OCI-LY3 (cell line): ENCODE results near the gene ENTR1.

Experiments
- H2AFZ ChIP-seq: fragments of 200-600, 300-600 bp; shearing (Covaris generic); 2 replicates; pipeline ENCODE4 v1.6.0; 2014; ENCODE audit warnings: antibody characterized with exemption, low read depth, low read length
- H3K27ac ChIP-seq: fragments of 200-600, 300-600 bp; sonication (generic); 2 replicates; pipeline ENCODE4 v1.5.1; 2014; ENCODE audit warnings: mild to moderate bottlenecking, low read length, moderate library complexity, mixed read lengths
- H3K27me3 ChIP-seq: fragments of 200-600, 300-600 bp; sonication (generic); 2 replicates; pipeline ENCODE4 v1.6.1; 2014; ENCODE audit warnings: low read depth, low read length, mixed read lengths
- H3K36me3 ChIP-seq: fragments of 200-600, 300-600 bp; sonication (generic); replicated peaks from 2 replicates; pipeline ENCODE3; 2014; ENCODE audit warnings: low read depth, low read length, mixed read lengths
- H3K4me1 ChIP-seq: fragments of 300-600, 200-600 bp; sonication (generic); 2 replicates; pipeline ENCODE4 v1.6.1; 2014; ENCODE audit warnings: low read length, mixed read lengths
- H3K4me2 ChIP-seq: fragments of 200-600, 300-600 bp; sonication (generic); 2 replicates; pipeline ENCODE4 v1.6.1; 2014; ENCODE audit warnings: low read length, mixed read lengths
- H3K4me3 ChIP-seq: fragments of 300-600, 200-600 bp; sonication (generic); 2 replicates; pipeline ENCODE4 v1.5.1; 2014; ENCODE audit warnings: antibody characterized with exemption, mild to moderate bottlenecking, low read length, moderate library complexity
- H3K79me2 ChIP-seq: fragments of 300-600, 200-600 bp; shearing (Covaris generic); 2 replicates; pipeline ENCODE4 v1.6.1; 2014; ENCODE audit warnings: mild to moderate bottlenecking, low read length, mixed read lengths
- H3K9ac ChIP-seq: fragments of 300-600, 200-600 bp; shearing (Covaris generic); 2 replicates; pipeline ENCODE4 v1.6.0; 2014; ENCODE audit warnings: mild to moderate bottlenecking, low read length, moderate library complexity
- H3K9me3 ChIP-seq: fragments of 200-600, 300-600 bp; shearing (Covaris generic); 2 replicates; pipeline ENCODE4 v1.6.1; 2014; ENCODE audit warnings: low read length, mixed read lengths; ENCODE audit not compliant: insufficient read depth
- H4K20me1 ChIP-seq: fragments of 200-600, 300-600 bp; sonication (generic); 2 replicates; pipeline ENCODE4 v1.6.1; 2016; ENCODE audit warnings: low read length, mixed read lengths; ENCODE audit not compliant: insufficient read depth
- EZH2phosphoT487 ChIP-seq: fragments of 200-600 bp; shearing (Covaris generic); IDR thresholded peaks from 2 replicates; pipeline ENCODE4 v1.6.1; 2018; ENCODE audit warnings: antibody characterized with exemption, mixed run types, low read depth
- TF ChIP-seq, protein P1 (sequence below): fragments of 200-600, 300-600 bp; sonication (generic); IDR thresholded peaks from 2 replicates; pipeline ENCODE4 v1.5.1; 2014; ENCODE audit warnings: antibody characterized with exemption, low read length, low read depth

The ENTR1 gene

GRCh38 chr9:136361754-136362449 is 48.5 kb downstream of the ENTR1 start:
- Histone ChIP-seq H3K4me2 (no peak overlapping the region), H3K4me3 (no peak overlapping the region), H3K36me3 (peaks cover 4% of the 10 kb centered on the region), H2AFZ (no peak overlapping the region), H3K27me3 (no peaks in the 10 kb centered on the region), H3K27ac (no peak overlapping the region), H3K79me2 (no peaks in the 10 kb centered on the region), H3K4me1 (peaks cover 18% of the 10 kb centered on the region), H3K9me3 (no peaks in the 10 kb centered on the region), H3K9ac (no peak overlapping the region), H4K20me1 (no peaks in the 10 kb centered on the region)
- TF ChIP-seq, protein P1, sequence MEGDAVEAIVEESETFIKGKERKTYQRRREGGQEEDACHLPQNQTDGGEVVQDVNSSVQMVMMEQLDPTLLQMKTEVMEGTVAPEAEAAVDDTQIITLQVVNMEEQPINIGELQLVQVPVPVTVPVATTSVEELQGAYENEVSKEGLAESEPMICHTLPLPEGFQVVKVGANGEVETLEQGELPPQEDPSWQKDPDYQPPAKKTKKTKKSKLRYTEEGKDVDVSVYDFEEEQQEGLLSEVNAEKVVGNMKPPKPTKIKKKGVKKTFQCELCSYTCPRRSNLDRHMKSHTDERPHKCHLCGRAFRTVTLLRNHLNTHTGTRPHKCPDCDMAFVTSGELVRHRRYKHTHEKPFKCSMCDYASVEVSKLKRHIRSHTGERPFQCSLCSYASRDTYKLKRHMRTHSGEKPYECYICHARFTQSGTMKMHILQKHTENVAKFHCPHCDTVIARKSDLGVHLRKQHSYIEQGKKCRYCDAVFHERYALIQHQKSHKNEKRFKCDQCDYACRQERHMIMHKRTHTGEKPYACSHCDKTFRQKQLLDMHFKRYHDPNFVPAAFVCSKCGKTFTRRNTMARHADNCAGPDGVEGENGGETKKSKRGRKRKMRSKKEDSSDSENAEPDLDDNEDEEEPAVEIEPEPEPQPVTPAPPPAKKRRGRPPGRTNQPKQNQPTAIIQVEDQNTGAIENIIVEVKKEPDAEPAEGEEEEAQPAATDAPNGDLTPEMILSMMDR: no peak
- no peak for TF ChIP-seq EZH2phosphoT487

DNA sequence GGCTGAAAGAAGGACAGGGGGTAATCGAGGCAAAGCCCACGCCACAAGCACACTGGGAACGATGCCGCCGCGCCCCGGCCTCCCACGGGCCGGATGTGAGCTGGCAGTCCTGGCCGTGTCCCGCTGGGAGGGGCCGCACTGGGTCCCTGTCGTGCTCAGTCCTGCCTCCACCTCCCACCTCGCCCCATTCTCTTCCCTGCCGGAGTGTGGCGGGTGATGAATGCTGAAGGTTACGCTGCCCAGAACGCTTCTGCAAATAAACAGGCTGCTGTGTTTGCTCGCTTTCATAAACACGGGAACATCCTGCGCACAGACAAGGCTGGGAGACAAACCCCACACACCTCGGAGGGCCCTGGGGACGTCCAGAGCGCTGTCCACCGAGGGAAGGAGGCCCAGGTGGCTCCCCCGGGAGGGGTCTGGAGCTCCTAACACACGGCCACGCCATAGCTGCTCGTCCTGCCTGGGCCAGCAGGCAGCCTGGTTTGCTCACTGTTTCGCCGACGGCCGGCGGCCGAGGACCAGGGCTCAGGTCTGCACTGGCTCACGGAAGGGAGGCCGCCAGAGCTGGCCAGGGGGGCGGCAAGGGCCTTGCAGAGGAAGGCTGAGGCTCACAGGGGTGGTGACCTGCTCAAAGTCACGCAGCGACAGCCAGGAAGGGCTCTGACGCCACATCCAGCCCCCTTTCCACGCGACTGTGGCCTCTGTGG is 49.2 kb downstream of the ENTR1 start:
- Histone ChIP-seq H3K27ac (no peak overlapping the region), H4K20me1 (no peaks in the 10 kb centered on the region), H3K4me3 (no peak overlapping the region), H3K4me2 (no peak overlapping the region), H3K9me3 (no peaks in the 10 kb centered on the region), H2AFZ (no peak overlapping the region), H3K79me2 (no peaks in the 10 kb centered on the region), H3K4me1 (peaks cover 18% of the 10 kb centered on the region), H3K36me3 (peaks cover 4% of the 10 kb centered on the region), H3K27me3 (no peaks in the 10 kb centered on the region), H3K9ac (no peak overlapping the region)
- TF ChIP-seq, protein P1: no peak
- TF ChIP-seq EZH2phosphoT487: no peak

GRCh38 chr9:136359774-136360718 is 50.4 kb downstream of the ENTR1 start:
- Histone ChIP-seq H3K9me3 (no peaks in the 10 kb centered on the region), H4K20me1 (no peaks in the 10 kb centered on the region), H3K4me2 (no peak overlapping the region), H3K27me3 (no peaks in the 10 kb centered on the region), H3K4me3 (no peak overlapping the region), H3K27ac (no peak overlapping the region), H3K36me3 (peaks cover 4% of the 10 kb centered on the region), H2AFZ (no peak overlapping the region), H3K4me1 (peaks cover 9% of the 10 kb centered on the region), H3K79me2 (no peaks in the 10 kb centered on the region), H3K9ac (no peak overlapping the region)
- TF ChIP-seq, protein P1: no peak
- TF ChIP-seq EZH2phosphoT487: no peak

DNA sequence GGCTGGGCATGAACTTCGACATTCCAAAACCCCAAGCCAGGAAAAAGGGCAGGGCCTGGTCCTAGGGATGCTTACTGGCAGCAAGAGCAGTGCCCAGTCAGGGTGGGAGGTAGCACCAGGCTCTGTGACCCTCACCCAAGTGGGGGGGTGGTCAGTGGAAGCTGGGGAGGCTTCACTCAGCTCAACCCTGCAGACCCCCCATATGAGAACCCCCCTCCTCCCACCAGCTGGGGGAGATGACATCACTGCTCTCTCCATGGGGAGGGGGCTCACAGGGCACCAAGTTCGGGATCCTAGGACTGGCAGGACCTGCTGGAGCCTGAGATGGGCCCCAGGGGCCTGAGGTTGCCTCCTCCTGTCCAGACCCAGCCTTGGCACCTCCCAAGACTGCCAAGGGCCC is 51.5 kb downstream of the ENTR1 start:
- Histone ChIP-seq H3K4me3 (no peak overlapping the region), H3K27ac (no peak overlapping the region), H3K36me3 (peaks cover under 1% of the 10 kb centered on the region), H3K9ac (no peak overlapping the region), H3K4me2 (no peak overlapping the region), H3K79me2 (no peaks in the 10 kb centered on the region), H3K27me3 (peaks cover 8% of the 10 kb centered on the region), H3K4me1 (peaks cover 6% of the 10 kb centered on the region), H3K9me3 (no peaks in the 10 kb centered on the region), H2AFZ (no peak overlapping the region), H4K20me1 (no peaks in the 10 kb centered on the region)
- TF ChIP-seq EZH2phosphoT487: no peak
- TF ChIP-seq, protein P1: no peak
